Neutrophil (primary cell): ENCODE measurements around the gene VWA7.
"Not testable (repeated sequence)": the region's sequence is repeated elsewhere in the genome, so short reads cannot be mapped to it uniquely, and the experiment has no call there.

Experiments used
- H3K27ac ChIP-seq: fragments of 200-600 bp; sonication (generic); 2 replicates; pipeline ENCODE4 v1.5.1; 2016; ENCODE audit warnings: mild to moderate bottlenecking, moderate library complexity
- H3K27me3 ChIP-seq: fragments of 200-600 bp; sonication (generic); 2 replicates; pipeline ENCODE4 v1.6.0; 2016; ENCODE audit warnings: mild to moderate bottlenecking
- H3K36me3 ChIP-seq: fragments of 200-600 bp; sonication (generic); 2 replicates; pipeline ENCODE4 v1.5.1; 2017
- H3K4me1 ChIP-seq, 2 experiments: fragments of 200-600 bp in 1 of 2; sonication (generic) in 1 of 2; 1 replicate in 1 of 2; 2 replicates in 1 of 2; pipeline versions ENCODE4 v1.5.1 to v1.6.1; 2013 to 2016; ENCODE audit warnings: low read depth in 1 of 2, low read length in 1 of 2, mild to moderate bottlenecking in 1 of 2, moderate library complexity in 1 of 2; ENCODE audit not compliant: control insufficient read depth in 1 of 2, insufficient read depth in 1 of 2
- H3K4me3 ChIP-seq, 2 experiments: fragments of 200-600 bp in 1 of 2; sonication (generic) in 1 of 2; 1 replicate in 1 of 2; 2 replicates in 1 of 2; pipeline ENCODE4 v1.5.1; 2013 to 2016; ENCODE audit warnings: low read depth in 1 of 2, low read length in 1 of 2, mild to moderate bottlenecking in 1 of 2, moderate library complexity in 1 of 2
- H3K9me3 ChIP-seq: fragments of 200-600 bp; sonication (generic); 2 replicates; pipeline ENCODE4 v1.5.1; 2016
- CTCF ChIP-seq: fragments of 200-600 bp; sonication (generic); IDR thresholded peaks from 2 replicates; pipeline ENCODE4 v1.5.1; 2016; ENCODE audit warnings: antibody characterized with exemption

The VWA7 gene

GRCh38 chr6:31821301-31822035 is 44.3 kb upstream of the VWA7 start:
- Histone ChIP-seq H3K27me3 (no peaks in the 10 kb centered on the region), H3K4me1 (peaks cover 76 to 86% of the 10 kb centered on the region in 2 experiments), H3K9me3 (no peaks in the 10 kb centered on the region), H3K36me3 (no peaks in the 10 kb centered on the region), H3K27ac (peak overlapping the region; percentile 90), H3K4me3 (peak overlapping the region; percentile 80 to 96)
- TF ChIP-seq CTCF: no peak

- not testable (repeated sequence) for H3K36me3 ChIP-seq, H3K9me3 ChIP-seq, H3K27me3 ChIP-seq
- Histone ChIP-seq H3K4me1 (peaks cover 67 to 75% of the 10 kb centered on the region in 2 experiments), H3K27ac (peak overlapping the region; percentile 90), H3K4me3 (peak overlapping the region; percentile 80 to 94)
Observed at GRCh38 chr6:31820399-31820798, 43.3 kb upstream of the VWA7 start.

- Histone ChIP-seq H3K36me3 (no peaks in the 10 kb centered on the region), H3K27ac (peak overlapping the region; percentile 29), H3K4me3 (peak overlapping the region; percentile 80 to 94), H3K9me3 (no peaks in the 10 kb centered on the region), H3K4me1 (peaks cover 65 to 71% of the 10 kb centered on the region in 2 experiments), H3K27me3 (no peaks in the 10 kb centered on the region)
- TF ChIP-seq CTCF: no peak
Observed at GRCh38 chr6:31819871-31820299, 42.8 kb upstream of the VWA7 start.

GRCh38 chr6:31817929-31818511 is 40.9 kb upstream of the VWA7 start:
- H3K36me3 ChIP-seq, H3K27me3 ChIP-seq, H3K9me3 ChIP-seq: not testable (repeated sequence)
- peak overlapping the region; percentile 80 to 94 for H3K4me3 ChIP-seq
- peaks cover 65 to 68% of the 10 kb centered on the region in 2 experiments for H3K4me1 ChIP-seq
- H3K27ac ChIP-seq: peak overlapping the region; percentile 91

GRCh38 chr6:31817133-31817928 is 40.2 kb upstream of the VWA7 start:
- not testable (repeated sequence) for H3K27me3 ChIP-seq, H3K9me3 ChIP-seq, H3K36me3 ChIP-seq
- Histone ChIP-seq H3K4me3 (peak overlapping the region; percentile 80 to 94), H3K4me1 (peaks cover 65 to 68% of the 10 kb centered on the region in 2 experiments), H3K27ac (peak overlapping the region; percentile 91)

- peak within 1 kb of the TSS; percentile 84 to 94 for H3K4me3 ChIP-seq
- H3K4me1 ChIP-seq: peaks cover 52 to 55% of the 10 kb centered on the region in 2 experiments
- H3K9me3 ChIP-seq: no peaks in the 10 kb centered on the region
- peak; percentile 9 for TF ChIP-seq CTCF
- H3K36me3 ChIP-seq: peaks cover 16% of the 10 kb centered on the region
- H3K27me3 ChIP-seq: no peaks in the 10 kb centered on the region
- peak within 1 kb of the TSS; percentile 90 for H3K27ac ChIP-seq
Observed at GRCh38 chr6:31815025-31815838, 38.1 kb upstream of the VWA7 start, which contains the start of the genes HSPA1A and HSPA1L. TSS of gene HSPA1A (plus strand) at chr6:31815543. CDS start at chr6:31815757, 214 bp downstream. TSS of gene HSPA1L (minus strand) at chr6:31815283. CDS start at chr6:31811972, 3,311 bp downstream.
